ENCODE measurements around the gene VENTX. TPM values are rescaled to one million over a fixed set of nuclear protein-coding genes. Genes with fewer than 3 reads are reported as not detected.

The VENTX gene
- total RNA-seq, 1 experiment from 2014 or later: not detected

DNA sequence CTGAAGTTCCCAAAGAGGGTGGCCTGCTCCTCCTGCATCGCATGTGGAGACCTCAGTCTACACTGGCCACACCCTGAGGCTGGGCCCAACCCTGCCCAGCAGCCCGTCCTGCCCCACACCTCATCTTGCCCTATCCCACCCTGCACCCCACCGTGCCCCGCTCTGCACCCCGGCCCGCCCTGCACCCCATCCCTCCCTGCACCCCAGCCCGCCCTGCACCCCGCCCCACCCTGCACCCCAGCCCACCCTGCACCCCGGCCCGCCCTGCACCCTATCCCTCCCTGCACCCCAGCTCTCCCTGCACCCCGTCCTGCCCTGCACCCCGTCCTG is 14.5 kb downstream of the VENTX start:
- Histone ChIP-seq H3K27me3 (ENCODE audit: control insufficient read depth, insufficient read depth, low read length) (no peaks in the 10 kb centered on the region), H3K4me1 (ENCODE audit: control insufficient read depth, insufficient read depth, low read length) (peaks cover 3% of the 10 kb centered on the region), H3K9me3 (ENCODE audit: control insufficient read depth, insufficient read depth, low read depth, low read length) (no peaks in the 10 kb centered on the region), H3K27ac (ENCODE audit: low read length) (no peak overlapping the region), H3K4me3 (ENCODE audit: low read depth in 2 of 2, low read length in 2 of 2) (no peak overlapping the region), H3K36me3 (ENCODE audit: control insufficient read depth, insufficient read depth, low read length) (no peaks in the 10 kb centered on the region)
- DNase-seq (ENCODE audit: low read depth, low spot score): no peak
- peak; percentile 18; the same call in 1 of the 2 replicates for ATAC-seq
- intact Hi-C loops (cut with micrococcal nuclease; ENCODE audit: unreplicated experiment) (no loop called here), in situ Hi-C loops (cut with HindIII; ENCODE audit: low pct_unique_long_range_greater_than_20kb, low sequenced_read_pairs) (no loop called here)
- no TSS peak for BruUV-seq (replicated peaks)
- no peak for TF ChIP-seq POLR2AphosphoS5 (IDR thresholded peaks at IDR 0.05; ENCODE audit: low read depth, low read length)
- TF ChIP-seq TCF7L2 (IDR thresholded peaks at IDR 0.05; ENCODE audit: low read depth, low read length): no peak
- TF ChIP-seq, protein P1, sequence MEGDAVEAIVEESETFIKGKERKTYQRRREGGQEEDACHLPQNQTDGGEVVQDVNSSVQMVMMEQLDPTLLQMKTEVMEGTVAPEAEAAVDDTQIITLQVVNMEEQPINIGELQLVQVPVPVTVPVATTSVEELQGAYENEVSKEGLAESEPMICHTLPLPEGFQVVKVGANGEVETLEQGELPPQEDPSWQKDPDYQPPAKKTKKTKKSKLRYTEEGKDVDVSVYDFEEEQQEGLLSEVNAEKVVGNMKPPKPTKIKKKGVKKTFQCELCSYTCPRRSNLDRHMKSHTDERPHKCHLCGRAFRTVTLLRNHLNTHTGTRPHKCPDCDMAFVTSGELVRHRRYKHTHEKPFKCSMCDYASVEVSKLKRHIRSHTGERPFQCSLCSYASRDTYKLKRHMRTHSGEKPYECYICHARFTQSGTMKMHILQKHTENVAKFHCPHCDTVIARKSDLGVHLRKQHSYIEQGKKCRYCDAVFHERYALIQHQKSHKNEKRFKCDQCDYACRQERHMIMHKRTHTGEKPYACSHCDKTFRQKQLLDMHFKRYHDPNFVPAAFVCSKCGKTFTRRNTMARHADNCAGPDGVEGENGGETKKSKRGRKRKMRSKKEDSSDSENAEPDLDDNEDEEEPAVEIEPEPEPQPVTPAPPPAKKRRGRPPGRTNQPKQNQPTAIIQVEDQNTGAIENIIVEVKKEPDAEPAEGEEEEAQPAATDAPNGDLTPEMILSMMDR (IDR thresholded peaks at IDR 0.05): no peak
- TF ChIP-seq, protein P2, sequence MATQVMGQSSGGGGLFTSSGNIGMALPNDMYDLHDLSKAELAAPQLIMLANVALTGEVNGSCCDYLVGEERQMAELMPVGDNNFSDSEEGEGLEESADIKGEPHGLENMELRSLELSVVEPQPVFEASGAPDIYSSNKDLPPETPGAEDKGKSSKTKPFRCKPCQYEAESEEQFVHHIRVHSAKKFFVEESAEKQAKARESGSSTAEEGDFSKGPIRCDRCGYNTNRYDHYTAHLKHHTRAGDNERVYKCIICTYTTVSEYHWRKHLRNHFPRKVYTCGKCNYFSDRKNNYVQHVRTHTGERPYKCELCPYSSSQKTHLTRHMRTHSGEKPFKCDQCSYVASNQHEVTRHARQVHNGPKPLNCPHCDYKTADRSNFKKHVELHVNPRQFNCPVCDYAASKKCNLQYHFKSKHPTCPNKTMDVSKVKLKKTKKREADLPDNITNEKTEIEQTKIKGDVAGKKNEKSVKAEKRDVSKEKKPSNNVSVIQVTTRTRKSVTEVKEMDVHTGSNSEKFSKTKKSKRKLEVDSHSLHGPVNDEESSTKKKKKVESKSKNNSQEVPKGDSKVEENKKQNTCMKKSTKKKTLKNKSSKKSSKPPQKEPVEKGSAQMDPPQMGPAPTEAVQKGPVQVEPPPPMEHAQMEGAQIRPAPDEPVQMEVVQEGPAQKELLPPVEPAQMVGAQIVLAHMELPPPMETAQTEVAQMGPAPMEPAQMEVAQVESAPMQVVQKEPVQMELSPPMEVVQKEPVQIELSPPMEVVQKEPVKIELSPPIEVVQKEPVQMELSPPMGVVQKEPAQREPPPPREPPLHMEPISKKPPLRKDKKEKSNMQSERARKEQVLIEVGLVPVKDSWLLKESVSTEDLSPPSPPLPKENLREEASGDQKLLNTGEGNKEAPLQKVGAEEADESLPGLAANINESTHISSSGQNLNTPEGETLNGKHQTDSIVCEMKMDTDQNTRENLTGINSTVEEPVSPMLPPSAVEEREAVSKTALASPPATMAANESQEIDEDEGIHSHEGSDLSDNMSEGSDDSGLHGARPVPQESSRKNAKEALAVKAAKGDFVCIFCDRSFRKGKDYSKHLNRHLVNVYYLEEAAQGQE (IDR thresholded peaks at IDR 0.05; ENCODE audit: insufficient read depth in 1 of 2, low read depth in 2 of 2, low read length in 1 of 2): no peak
- no peak for TF ChIP-seq SIN3A (IDR thresholded peaks at IDR 0.05; ENCODE audit: borderline replicate concordance, insufficient read depth, low read depth, low read length)
- ChIA-PET CTCF (no interaction called here), POLR2A (interaction anchor here (0.6 kb wide), 1 partner anchor 19 kb away, joined by 7 read pairs; no protein-coding TSS in a partner anchor)

GRCh38 chr10:133253361-133253955 is 15.8 kb downstream of the VENTX start:
- in situ Hi-C loops (cut with HindIII; ENCODE audit: low pct_unique_long_range_greater_than_20kb, low sequenced_read_pairs) (no loop called here), intact Hi-C loops (cut with micrococcal nuclease; ENCODE audit: unreplicated experiment) (no loop called here)
- no peak for DNase-seq (ENCODE audit: low read depth, low spot score)

More at GRCh38 chr10:133253361-133253955, 15.8 kb downstream of the VENTX start:
- Histone ChIP-seq H3K36me3 (ENCODE audit: control insufficient read depth, insufficient read depth, low read length) (no peaks in the 10 kb centered on the region), H3K4me1 (ENCODE audit: control insufficient read depth, insufficient read depth, low read length) (peaks cover 14% of the 10 kb centered on the region), H3K4me3 (ENCODE audit: low read depth in 2 of 2, low read length in 2 of 2) (no peak overlapping the region), H3K27me3 (ENCODE audit: control insufficient read depth, insufficient read depth, low read length) (no peaks in the 10 kb centered on the region), H3K27ac (ENCODE audit: low read length) (no peak overlapping the region), H3K9me3 (ENCODE audit: control insufficient read depth, insufficient read depth, low read depth, low read length) (no peaks in the 10 kb centered on the region)
- TF ChIP-seq, protein P2 (IDR thresholded peaks at IDR 0.05; ENCODE audit: insufficient read depth in 1 of 2, low read depth in 2 of 2, low read length in 1 of 2): no peak
- TF ChIP-seq TCF7L2 (IDR thresholded peaks at IDR 0.05; ENCODE audit: low read depth, low read length): no peak
- TF ChIP-seq, protein P1 (IDR thresholded peaks at IDR 0.05): no peak
- no peak for TF ChIP-seq SIN3A (IDR thresholded peaks at IDR 0.05; ENCODE audit: borderline replicate concordance, insufficient read depth, low read depth, low read length)
- no peak for TF ChIP-seq POLR2AphosphoS5 (IDR thresholded peaks at IDR 0.05; ENCODE audit: low read depth, low read length)
- ATAC-seq: no peak
- BruUV-seq (replicated peaks): no TSS peak
- ChIA-PET POLR2A (no interaction called here), CTCF (no interaction called here)

Data from Panc1 (cell line).